ENCODE data around the gene PALLD.

GRCh38 chr4:168696826-168697225 is 200.0 kb downstream of the PALLD start:
- TF ChIP-seq CTCF (IDR thresholded peaks at IDR 0.05) (no peak), POLR2A (IDR thresholded peaks at IDR 0.05) (no peak)
